OCI-LY3 (cell line): ENCODE data around the gene BATF.
A peak's percentile ranks its signal among the peaks of the same experiment; 100 is the strongest.

Experiments
- H2AFZ ChIP-seq: fragments of 200-600, 300-600 bp; shearing (Covaris generic); 2 replicates; pipeline ENCODE4 v1.6.0; 2014; ENCODE audit warnings: antibody characterized with exemption, low read depth, low read length
- H3K27ac ChIP-seq: fragments of 200-600, 300-600 bp; sonication (generic); 2 replicates; pipeline ENCODE4 v1.5.1; 2014; ENCODE audit warnings: mild to moderate bottlenecking, low read length, moderate library complexity, mixed read lengths
- H3K27me3 ChIP-seq: fragments of 200-600, 300-600 bp; sonication (generic); 2 replicates; pipeline ENCODE4 v1.6.1; 2014; ENCODE audit warnings: low read depth, low read length, mixed read lengths
- H3K36me3 ChIP-seq: fragments of 200-600, 300-600 bp; sonication (generic); replicated peaks from 2 replicates; pipeline ENCODE3; 2014; ENCODE audit warnings: low read depth, low read length, mixed read lengths
- H3K4me1 ChIP-seq: fragments of 300-600, 200-600 bp; sonication (generic); 2 replicates; pipeline ENCODE4 v1.6.1; 2014; ENCODE audit warnings: low read length, mixed read lengths
- H3K4me2 ChIP-seq: fragments of 200-600, 300-600 bp; sonication (generic); 2 replicates; pipeline ENCODE4 v1.6.1; 2014; ENCODE audit warnings: low read length, mixed read lengths
- H3K4me3 ChIP-seq: fragments of 300-600, 200-600 bp; sonication (generic); 2 replicates; pipeline ENCODE4 v1.5.1; 2014; ENCODE audit warnings: antibody characterized with exemption, mild to moderate bottlenecking, low read length, moderate library complexity
- H3K79me2 ChIP-seq: fragments of 300-600, 200-600 bp; shearing (Covaris generic); 2 replicates; pipeline ENCODE4 v1.6.1; 2014; ENCODE audit warnings: mild to moderate bottlenecking, low read length, mixed read lengths
- H3K9ac ChIP-seq: fragments of 300-600, 200-600 bp; shearing (Covaris generic); 2 replicates; pipeline ENCODE4 v1.6.0; 2014; ENCODE audit warnings: mild to moderate bottlenecking, low read length, moderate library complexity
- H3K9me3 ChIP-seq: fragments of 200-600, 300-600 bp; shearing (Covaris generic); 2 replicates; pipeline ENCODE4 v1.6.1; 2014; ENCODE audit warnings: low read length, mixed read lengths; ENCODE audit not compliant: insufficient read depth
- H4K20me1 ChIP-seq: fragments of 200-600, 300-600 bp; sonication (generic); 2 replicates; pipeline ENCODE4 v1.6.1; 2016; ENCODE audit warnings: low read length, mixed read lengths; ENCODE audit not compliant: insufficient read depth
- CTCF ChIP-seq: fragments of 200-600, 300-600 bp; sonication (generic); IDR thresholded peaks from 2 replicates; pipeline ENCODE4 v1.5.1; 2014; ENCODE audit warnings: antibody characterized with exemption, low read length, low read depth
- EZH2phosphoT487 ChIP-seq: fragments of 200-600 bp; shearing (Covaris generic); IDR thresholded peaks from 2 replicates; pipeline ENCODE4 v1.6.1; 2018; ENCODE audit warnings: antibody characterized with exemption, mixed run types, low read depth

Gene BATF

GRCh38 chr14:75578102-75578785, 56.0 kb downstream of the BATF start, which contains the start of gene FLVCR2:
Gene FLVCR2 (plus strand): TSS chr14:75578620. CDS start chr14:75578973, 353 bp downstream.
- peak within 1 kb of the TSS; percentile 36 for H3K27ac ChIP-seq
- H3K9ac ChIP-seq, result peak within 1 kb of the TSS; percentile 63
- H3K36me3 ChIP-seq, result no peaks in the 10 kb centered on the region
- H3K79me2 ChIP-seq, result no peaks in the 10 kb centered on the region
- TF ChIP-seq EZH2phosphoT487 (no peak), CTCF (no peak)
- H3K4me1 ChIP-seq, result peaks cover 19% of the 10 kb centered on the region
- no peaks in the 10 kb centered on the region for H3K27me3 ChIP-seq
- H3K4me2 ChIP-seq, result peak within 1 kb of the TSS; percentile 87
- H2AFZ ChIP-seq, result peak within 1 kb of the TSS; percentile 64; the same call in 1 of the 2 replicates
- peak within 1 kb of the TSS; percentile 76 for H3K4me3 ChIP-seq
- no peaks in the 10 kb centered on the region for H4K20me1 ChIP-seq
- no peaks in the 10 kb centered on the region for H3K9me3 ChIP-seq

GRCh38 chr14:75578786-75579337, 56.6 kb downstream of the BATF start:
- Histone ChIP-seq H3K36me3 (no peaks in the 10 kb centered on the region), H3K4me1 (peaks cover 19% of the 10 kb centered on the region), H3K27ac (no peak overlapping the region), H4K20me1 (no peaks in the 10 kb centered on the region), H3K4me3 (peak overlapping the region; percentile 76), H3K4me2 (peak overlapping the region; percentile 87), H3K9ac (no peak overlapping the region), H3K79me2 (no peaks in the 10 kb centered on the region), H3K9me3 (no peaks in the 10 kb centered on the region), H2AFZ (no peak overlapping the region), H3K27me3 (no peaks in the 10 kb centered on the region)
- TF ChIP-seq CTCF (no peak), EZH2phosphoT487 (no peak)

GRCh38 chr14:75579338-75579864, 57.1 kb downstream of the BATF start:
- Histone ChIP-seq H3K36me3 (no peaks in the 10 kb centered on the region), H3K9me3 (no peaks in the 10 kb centered on the region), H2AFZ (no peak overlapping the region), H3K4me3 (no peak overlapping the region), H3K27ac (no peak overlapping the region), H3K79me2 (no peaks in the 10 kb centered on the region), H4K20me1 (no peaks in the 10 kb centered on the region), H3K9ac (no peak overlapping the region), H3K27me3 (no peaks in the 10 kb centered on the region), H3K4me1 (peaks cover 19% of the 10 kb centered on the region), H3K4me2 (no peak overlapping the region)
- no peak for TF ChIP-seq EZH2phosphoT487
- no peak for TF ChIP-seq CTCF

DNA sequence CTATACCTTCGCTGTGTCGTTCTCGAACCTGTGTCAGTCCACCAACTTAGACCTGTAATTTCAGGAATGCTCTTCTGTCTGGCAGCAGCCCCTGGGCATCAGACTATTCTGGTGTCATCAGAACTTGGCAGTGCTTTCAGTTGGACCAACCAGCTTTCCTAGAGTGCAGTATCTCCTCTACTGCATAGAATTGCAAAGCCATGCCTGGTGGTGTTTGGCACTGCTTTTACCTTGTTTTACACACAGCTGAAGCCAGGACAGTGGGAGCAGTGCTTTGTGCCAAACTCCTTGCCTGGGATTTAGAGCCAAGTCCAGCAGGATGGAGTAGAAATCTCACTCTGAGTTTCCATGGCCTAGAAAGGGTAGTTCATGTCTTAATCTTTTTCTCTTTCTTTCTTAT, 57.6 kb downstream of the BATF start:
- no peaks in the 10 kb centered on the region for H3K9me3 ChIP-seq
- no peaks in the 10 kb centered on the region for H3K36me3 ChIP-seq
- H4K20me1 ChIP-seq, result no peaks in the 10 kb centered on the region
- no peaks in the 10 kb centered on the region for H3K79me2 ChIP-seq
- TF ChIP-seq CTCF, result no peak
- TF ChIP-seq EZH2phosphoT487, result no peak
- no peak overlapping the region for H3K9ac ChIP-seq
- no peak overlapping the region for H3K4me3 ChIP-seq
- no peak overlapping the region for H2AFZ ChIP-seq
- peaks cover 19% of the 10 kb centered on the region for H3K4me1 ChIP-seq
- no peak overlapping the region for H3K4me2 ChIP-seq
- H3K27ac ChIP-seq, result no peak overlapping the region
- no peaks in the 10 kb centered on the region for H3K27me3 ChIP-seq
